Right renal pelvis (tissue), 4 donors: ENCODE measurements around the gene DHRS2. TPM values are rescaled to one million over a fixed set of nuclear protein-coding genes. Genes with fewer than 3 reads are reported as not detected.

Experiments
- DNase-seq, 4 donors: peaks; one replicate each; pipeline ENCODE4 v3.0.0-alpha.2; 2013; ENCODE audit warnings: low read depth in 4 of 4, low spot score in 3 of 4, missing footprints in 1 of 4
- polyA plus RNA-seq, 4 donors: library from polyadenylated mRNA; unstranded; fragments of 120-200 nt; gene quantifications; one replicate each; pipeline ENCODE4 v1.2.1, GENCODE V29; 2013; ENCODE audit not compliant: insufficient read length in 4 of 4

DHRS2 gene
- polyA plus RNA-seq, 4 donors: 17.4 to 102 (median 56.9) TPM

DNA sequence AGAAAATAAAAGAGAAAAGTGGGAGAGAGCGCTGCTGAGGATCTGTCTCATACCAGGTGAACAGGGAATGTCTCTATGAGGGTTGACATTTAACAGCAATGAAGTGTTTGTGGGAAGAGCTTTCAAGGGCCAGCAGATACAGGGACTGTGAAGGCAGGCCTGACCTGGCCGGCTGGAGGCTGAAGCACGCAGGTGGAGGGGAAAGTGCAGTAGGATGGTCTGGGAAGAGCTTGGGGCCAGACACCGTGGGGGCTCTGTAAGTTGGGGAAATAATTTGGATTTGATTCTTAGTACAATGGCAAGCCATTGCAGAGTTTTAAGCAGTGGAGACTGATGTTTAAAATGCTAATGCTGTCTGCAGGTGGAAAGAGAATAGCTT lies 23.8 kb upstream of the DHRS2 start:
- DNase-seq: no peak

DNA sequence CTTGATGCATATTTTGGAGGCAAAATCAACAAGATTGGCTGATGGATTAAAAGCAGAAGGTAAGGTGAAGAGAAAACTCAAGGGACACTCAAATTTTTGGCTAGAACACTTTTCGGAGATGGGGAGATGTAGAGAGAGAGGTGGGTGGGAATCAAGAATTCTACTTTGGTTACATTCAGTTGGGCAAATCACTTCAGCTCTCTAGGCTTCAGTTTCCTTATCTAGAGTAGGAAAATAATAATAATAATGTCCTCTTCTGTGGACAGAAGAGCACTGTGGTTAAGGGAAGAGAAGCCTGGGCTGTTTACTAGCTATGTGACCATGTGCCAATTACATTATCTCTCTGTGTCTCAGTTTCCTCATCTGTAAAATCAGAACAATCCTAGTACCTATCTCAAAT lies 23.4 kb upstream of the DHRS2 start:
- DNase-seq: no peak

DNA sequence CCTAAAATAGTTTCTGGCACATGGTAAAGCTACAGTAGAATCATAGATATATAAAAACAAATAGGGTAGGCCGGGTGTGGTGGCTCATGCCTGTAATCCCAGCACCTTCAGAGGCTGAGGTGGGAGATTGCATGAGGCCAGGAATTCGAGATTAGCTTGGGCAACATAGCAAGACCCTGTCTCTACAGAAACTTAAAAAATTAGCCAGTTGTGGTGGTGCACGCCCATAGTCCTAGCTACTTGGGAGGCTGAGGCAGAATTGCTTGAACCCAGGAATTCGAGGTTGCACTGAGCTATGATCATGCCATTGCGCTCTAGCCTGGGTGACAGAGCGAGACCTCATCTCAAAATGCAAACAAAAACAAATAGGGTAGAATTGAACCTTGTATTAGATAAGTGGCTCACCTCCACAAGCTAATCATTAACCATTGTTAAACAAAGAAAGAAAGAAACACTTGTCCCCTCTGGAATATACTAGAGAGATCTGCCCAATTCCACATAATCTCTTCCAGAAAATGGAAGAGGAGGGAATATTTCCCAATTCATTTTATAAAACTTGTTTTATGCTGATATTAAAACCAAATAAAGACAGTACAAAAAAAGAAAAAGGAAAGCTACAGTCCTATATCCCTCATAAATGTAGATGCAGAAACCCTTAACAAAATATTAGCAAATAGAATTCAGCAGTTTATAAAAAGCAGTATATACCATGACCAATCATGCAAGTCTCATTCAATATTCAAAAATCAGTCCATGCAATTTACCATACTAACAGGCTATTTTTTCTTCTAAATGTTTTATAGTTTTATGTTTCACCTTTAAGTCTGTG lies 22.7 kb upstream of the DHRS2 start:
- DNase-seq: no peak

DNA sequence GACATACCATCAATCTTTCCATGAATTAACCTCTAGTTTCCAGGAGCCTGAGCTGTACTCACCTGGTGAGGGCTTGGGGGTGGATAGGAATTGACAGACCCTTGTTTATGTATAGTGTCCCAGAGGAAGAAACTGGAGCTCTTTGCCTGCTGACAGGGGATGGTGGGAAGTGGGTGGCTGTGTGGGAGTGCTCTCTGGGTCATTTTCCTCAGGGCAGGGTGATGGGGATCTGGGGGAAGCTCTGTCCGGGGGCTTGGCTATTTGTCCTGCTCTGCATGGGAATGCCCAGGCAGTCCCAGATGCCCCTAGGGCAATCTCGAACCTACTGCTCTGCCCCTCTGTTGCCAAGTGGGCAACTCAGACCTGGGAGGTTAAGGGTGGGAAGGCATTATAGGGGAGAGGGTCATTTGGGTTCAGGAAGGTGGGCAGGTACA lies 21.8 kb upstream of the DHRS2 start:
- DNase-seq: no peak

DNA sequence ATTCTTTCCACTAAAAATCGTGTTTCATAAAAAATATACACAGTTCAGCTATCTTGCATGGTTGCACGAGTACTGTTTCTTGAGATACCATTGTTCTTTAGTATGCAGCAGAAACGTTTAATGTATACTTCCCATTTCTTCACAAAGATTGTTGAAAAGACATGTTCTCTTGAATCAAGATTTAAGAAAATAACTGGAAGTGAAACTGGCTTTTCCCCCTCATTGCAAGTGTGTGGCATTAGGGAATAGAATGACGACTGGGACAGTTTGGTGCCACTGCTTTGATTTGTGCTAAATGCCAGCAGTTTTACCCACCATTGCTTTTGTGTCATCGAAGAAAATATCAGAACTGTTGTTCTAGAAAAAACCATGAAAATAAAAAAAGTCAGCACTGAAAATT lies 20.3 kb upstream of the DHRS2 start:
- DNase-seq: no peak

DNA sequence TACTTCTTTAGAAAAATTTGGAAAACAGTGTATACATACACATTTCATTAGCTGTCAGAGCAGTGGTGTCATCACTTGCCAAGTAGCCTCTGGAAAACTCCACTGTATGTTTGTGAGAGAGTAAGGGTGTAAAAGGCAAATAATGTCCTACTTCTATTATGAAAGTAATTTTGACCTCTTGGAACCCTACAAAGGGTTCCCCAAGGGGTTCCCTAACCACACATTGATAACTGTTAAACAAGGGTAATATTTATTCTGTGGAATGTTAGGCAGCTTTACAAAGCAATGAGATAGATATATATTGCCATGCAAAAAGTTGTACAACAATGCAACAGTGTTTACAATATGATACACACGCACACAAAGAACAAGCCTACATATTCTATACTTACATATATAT lies 18.6 kb upstream of the DHRS2 start:
- DNase-seq: no peak

DNA sequence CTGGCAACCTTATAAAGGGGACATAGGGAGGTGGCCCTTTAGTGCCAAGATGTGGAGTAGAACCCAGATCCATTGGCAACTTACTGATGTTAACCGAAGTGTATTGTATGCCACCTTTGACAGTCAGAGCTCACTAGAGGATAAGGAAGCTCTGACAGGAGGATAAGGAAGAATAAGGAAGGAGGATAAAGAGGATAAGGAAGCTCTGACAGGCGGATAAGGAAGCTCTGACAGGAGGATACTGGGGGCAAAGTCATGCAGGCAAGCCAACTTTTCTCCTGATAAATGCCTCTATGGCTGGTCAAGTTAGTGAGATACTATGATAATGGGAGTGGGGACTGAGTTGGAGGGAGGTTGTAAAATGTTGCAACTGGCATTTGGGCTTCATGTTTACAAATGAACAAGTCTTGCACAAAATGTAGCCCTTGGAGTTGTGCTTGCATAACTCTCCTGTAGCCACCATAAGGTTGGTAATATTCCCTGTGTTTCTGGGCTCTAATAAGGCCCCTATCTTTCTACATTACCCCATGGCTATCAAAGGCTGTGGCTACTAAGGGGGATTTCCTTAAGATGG lies 17.7 kb upstream of the DHRS2 start:
- no peak for DNase-seq

DNA sequence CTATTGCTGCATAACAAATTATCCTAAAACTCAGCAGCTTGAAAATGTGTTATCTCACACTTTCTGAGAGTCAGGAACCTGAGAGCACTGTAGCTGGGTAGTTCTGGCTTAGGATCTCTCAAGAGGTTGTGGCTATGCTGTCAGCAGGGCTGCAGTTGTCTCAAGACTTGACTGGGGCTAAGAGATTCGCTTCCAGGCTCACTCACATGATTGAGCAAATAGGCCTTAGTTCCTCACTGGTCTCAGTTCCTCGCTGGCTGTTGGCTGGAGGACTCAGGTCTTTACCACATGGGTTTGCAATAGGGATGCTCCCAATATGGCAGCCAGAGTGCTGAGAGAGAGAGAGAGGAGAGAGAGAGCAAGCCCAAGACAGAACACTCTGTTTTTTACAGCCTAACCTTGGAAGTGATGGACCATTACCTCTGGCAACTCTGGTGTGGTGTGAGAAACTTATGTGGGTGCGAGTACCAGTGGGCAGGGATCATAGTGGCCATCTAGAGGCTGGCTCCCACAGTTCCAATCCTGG lies 15.9 kb upstream of the DHRS2 start:
- DNase-seq: no peak

DNA sequence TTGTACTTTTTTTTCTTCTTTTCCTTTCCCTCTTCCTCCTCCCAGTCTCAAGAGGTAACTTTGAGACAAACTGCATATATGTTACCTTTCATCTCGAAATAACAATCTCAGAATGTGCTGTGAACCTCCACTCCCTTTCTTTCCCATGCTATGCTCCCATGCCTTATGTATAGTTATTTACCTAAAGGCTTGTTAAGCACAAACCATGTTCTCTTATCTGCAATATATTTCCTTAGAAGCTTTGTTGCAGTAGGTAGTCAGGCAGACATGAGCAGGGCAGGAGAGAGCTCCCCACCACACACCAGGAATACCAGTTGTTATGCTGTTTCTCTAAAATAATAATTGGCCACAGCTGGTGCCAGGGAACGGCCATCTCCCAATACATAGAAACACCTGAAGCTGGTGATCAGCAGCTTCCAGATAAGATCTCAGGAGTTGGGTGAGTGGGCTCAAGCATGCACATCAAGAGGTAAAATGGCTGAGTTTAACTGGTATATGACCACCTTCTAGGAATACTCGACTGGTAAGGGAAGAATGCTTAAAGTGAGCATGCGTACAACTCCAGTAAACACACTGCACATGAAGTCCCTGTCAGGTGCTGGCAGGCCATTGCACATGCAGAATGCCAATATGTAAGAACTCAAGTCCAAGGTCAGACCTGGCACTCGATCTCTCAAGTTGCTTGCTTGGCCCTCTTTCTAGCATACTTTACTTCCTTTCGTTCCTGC lies 14.8 kb upstream of the DHRS2 start:
- no peak for DNase-seq

DNA sequence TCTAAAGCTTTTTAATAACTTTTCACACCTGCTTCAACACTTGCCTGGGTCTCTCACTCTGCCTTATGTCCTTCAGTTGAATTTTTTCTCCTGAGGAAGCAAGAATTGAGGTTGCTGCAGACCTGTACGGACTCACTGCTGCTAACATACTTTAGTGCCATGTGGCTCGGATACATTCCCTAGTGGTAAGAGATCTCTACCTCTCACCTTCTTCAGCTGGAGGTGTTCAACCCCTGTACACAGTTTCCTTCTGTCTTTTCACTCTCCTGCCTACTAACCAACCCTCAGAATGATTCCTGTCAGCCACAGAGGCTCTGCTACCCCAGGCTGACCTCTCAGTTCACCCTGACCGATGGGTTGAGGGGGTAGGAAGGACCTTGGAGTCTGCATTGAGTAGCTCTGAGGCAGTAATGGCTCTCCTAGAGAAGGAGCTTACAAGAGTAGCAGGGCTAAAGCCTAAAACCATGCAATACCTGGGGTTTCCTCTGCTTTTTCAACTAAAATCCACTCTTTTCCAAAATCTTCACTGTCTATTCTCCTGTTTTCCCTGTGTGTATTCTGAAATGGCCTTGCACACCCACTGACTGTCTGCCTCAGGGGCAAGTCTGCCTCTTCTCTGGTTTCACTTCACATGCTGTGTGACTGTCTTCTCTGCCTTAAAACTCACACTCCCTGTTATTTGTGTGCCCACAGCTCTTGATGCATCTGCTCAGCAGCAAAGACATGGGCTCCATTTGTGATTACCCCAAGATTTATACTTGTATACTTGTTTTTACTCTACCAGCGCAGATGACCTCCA lies 14.0 kb upstream of the DHRS2 start:
- DNase-seq: no peak

DNA sequence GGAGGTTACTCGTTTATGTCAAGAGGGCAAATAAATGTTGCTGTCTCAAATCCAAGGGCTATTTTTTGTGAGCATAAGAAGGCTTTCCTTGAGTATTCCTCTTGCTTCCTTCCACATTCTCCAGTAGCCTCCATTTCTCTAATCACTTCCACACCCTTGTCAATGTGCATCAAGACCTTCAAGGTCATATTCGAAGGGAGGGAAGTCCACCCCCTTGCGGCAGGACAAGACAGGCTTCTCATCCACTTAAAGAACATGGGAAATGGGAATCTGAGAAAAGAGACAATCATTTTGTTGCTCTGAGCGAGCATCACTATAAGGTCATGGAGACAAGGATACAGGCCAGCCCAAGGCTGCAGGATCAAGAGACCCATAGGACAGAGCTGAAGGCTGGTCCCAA lies 13.2 kb upstream of the DHRS2 start:
- DNase-seq: no peak

DNA sequence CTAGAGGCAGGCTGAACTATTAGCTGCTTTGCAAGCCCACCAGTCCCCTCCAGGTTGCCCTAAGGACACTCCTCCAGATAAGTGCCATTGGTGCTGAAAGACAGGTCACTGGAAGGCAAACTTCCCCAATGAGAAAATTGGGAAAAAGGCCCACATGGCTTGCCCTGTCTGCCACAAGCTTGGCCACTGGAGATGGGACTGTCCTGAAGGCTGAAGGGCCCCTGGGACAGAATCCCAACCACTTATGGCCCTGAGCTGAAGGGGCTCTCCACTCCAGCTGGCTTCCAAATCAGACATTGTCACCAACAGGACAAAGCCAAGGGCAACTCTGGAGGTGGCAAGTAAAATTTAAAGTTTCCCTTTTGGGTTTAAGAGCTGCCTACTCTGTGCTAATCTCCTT lies 12.2 kb upstream of the DHRS2 start:
- no peak for DNase-seq

DNA sequence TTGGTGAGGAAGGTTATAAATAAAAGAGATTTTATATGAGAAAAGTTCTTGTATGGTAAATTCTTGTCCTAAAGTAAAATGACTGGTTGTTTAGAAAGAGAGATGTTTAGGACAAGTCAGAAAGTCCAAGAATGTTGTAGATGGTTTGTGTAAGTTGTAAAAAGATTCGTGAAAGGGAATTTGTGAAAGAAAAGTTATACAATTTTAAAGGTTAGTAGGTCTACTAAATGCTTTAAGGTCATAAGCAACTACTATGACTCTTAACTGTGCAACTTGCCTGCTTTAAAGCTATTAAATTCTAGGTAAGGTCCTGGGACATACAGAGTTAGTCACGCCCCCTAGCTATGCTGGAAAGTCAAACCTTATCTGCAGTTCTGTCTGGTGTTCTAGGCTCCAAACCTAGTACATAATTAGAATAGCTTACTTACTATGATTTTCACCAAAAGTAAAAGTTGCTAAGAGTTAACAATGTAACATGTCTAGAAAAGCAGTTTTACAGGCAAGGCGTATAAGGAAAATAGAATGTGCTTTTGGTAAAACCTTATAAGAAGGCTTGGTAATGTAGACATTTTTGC lies 11.2 kb upstream of the DHRS2 start:
- no peak for DNase-seq

DNA sequence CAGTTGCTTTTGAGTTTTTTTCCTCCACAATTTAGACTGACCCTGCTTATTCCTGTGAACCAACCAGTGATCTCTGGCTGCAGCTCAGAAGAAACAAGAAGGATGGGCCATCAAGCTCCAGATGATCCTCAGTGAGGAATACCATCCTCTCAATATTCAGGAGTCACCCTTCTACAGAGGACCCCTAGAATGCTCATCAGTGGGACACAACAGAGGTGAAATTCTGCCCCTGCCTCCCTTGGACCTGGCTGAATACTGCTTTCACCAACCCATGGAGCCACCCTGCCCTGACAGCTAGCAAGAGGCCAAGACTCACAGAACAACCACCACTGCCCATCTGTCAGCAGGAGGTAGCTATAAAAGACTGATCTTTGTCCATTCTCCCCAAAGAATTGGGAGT lies 9.2 kb upstream of the DHRS2 start:
- no peak for DNase-seq

DNA sequence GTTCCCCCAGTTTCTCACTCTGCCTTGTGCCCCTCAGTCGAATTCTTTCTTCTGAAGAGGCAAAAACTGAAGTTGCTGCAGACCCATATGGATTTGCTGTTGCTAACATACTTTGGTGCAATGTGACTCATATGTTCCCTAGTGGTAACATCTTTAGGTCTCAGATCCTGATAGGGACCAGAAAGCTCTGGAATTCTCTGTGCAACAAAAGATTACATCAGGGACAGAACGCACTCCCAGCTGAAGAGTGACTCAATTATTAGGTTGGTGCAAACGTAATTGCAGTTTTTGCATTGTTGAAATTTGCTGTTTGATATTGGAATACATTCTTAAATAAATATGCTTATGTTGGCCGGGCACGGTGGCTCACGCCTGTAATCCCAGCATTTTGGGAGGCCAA lies 8.2 kb upstream of the DHRS2 start:
- DNase-seq: no peak

DNA sequence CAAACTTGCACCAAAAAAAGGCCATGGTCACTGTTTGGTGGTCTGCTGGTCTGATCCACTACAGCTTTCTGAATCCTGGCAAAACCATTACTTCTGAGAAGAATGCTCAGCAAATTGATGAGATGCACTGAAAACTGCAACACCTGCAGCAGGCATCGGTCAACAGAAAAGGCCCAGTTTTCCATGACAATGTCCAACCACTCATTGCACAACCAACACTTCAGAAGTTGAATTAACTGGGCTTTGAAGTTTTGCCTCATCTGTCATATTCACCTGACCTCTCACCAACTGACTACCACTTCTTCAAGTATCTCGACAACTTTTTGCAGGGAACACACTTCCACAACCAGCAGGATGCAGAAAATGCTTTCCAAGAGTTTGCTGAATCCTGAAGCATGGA lies 7.0 kb upstream of the DHRS2 start:
- no peak for DNase-seq

DNA sequence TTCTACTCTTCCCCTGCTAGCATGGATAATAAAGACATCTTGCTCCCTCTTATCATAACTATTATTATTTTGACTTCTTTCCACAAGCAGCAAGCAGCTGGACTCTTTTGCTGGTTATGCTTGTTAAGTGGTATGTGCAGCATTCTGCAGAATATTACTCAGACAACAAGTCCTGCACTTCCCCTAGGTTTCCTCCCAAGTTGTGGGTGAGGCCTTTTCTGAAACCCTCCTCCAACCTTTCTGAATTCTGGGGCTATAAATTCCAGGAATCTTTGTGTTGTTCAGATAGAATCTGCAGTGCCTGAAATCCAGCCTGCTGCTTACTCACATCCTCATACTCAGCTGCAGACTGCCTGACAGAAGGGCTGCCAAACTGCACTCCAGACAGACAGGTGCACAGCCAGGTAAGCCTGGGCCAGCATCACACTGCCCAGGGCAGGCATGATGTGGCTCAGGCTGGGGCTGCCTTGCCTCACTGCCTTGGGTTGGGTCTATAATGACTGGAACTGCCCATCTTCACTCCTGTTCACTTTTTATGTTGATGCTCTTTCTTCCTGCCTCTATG lies 6.2 kb upstream of the DHRS2 start:
- no peak for DNase-seq

DNA sequence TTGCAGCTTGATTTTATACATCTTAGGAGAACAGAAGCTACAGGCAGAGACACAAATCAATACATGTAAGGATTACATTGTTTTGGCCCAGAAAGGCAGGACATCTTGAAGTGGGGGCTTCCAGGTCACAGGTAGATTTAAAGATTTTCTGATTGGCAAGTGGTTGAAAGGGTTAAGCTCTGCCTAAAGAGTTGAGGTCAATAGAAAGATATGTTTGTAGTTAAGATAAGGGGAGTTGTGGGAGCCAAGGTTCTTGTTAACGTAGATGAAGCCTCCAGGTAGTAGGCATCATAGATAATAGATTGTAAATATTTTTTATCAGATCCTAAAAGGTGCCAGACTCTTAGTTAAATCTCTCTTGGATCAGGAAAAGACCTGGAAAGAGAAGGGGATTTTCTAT lies 5.5 kb upstream of the DHRS2 start:
- no peak for DNase-seq

DNA sequence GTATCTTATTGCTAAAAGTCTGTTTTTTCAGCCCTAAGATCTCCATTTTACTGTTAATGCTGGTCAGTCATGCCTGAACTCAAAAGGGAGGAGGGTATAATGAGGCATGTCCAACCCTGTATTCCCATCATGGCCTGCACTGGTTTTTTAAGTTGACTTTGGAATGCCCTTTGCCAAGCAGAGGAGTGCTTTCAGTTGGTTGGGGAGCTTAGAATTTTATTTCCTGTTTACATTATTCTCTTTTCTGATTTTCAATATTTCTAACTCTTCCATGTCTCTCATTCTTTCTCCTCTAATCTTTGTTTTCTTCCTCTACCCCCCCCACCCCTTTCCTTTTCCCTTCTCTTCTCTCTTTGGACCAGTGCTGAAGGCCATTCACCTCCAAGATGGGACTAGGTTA lies 4.9 kb upstream of the DHRS2 start:
- no peak for DNase-seq
